ENCODE results near the gene PUM1.

PUM1 gene

DNA sequence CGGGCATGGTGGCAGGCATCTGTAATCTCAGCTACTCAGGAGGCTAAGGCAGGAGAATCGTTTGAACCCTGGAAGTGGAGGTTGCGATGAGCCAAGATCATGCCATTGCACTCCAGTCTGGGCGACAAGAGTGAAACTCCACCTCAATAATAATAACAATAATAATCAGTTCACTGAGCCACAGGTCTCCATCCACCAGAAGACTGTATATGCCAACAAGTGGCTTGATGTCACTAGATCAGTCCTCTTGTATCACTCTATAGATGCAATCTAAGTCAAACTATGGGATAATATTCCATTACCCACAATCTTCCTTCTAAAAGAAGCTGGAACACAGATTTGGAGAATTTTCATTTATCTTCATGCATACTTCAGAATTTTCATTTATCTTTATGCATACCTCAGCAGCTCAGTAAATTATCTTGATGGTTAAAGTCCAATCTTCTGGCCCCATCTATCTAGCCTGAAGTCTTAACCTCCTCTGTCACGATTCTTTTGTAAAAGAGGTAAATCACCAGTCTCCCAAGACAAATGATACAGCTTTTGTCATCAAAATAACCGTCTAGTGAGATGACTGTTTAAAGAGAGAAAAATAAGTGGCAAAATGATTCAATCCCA is 61.8 kb downstream of the PUM1 start:
- Histone ChIP-seq H3K27ac (replicated peaks; ENCODE audit: low read length) (no peak overlapping the region), H3K9me3 (replicated peaks in 1 of 2; ENCODE audit: control insufficient read depth in 2 of 2, insufficient read depth in 1 of 2, low read depth in 1 of 2, low read length in 2 of 2) (no peaks in the 10 kb centered on the region), H3K36me3 (replicated peaks in 1 of 2; ENCODE audit: control insufficient read depth in 2 of 2, insufficient read depth in 2 of 2, low read length in 2 of 2) (peaks cover 17 to 94% of the 10 kb centered on the region in 2 donors), H3K14ac (ENCODE audit: low read length) (no peak overlapping the region), H3K79me1 (ENCODE audit: low read depth, low read length) (peaks cover 3% of the 10 kb centered on the region), H2AK5ac (ENCODE audit: low read depth, low read length) (no peak overlapping the region), H3K4me2 (ENCODE audit: insufficient read depth, low read length, poor library complexity, severe bottlenecking) (no peak overlapping the region), H2BK15ac (ENCODE audit: low read length) (no peak overlapping the region), H3K4ac (ENCODE audit: low read length) (no peak overlapping the region), H4K8ac (ENCODE audit: low read depth, low read length) (no peak overlapping the region), H3K27me3 (ENCODE audit: control insufficient read depth in 3 of 3, insufficient read depth in 3 of 3, low read depth in 1 of 3, low read length in 3 of 3) (no peaks in the 10 kb centered on the region), H3K18ac (ENCODE audit: low read length) (no peak overlapping the region), H2BK120ac (ENCODE audit: low read depth, low read length) (no peak overlapping the region), H3K9ac (ENCODE audit: low read depth, low read length, poor library complexity) (no peak overlapping the region), H4K91ac (ENCODE audit: low read depth, low read length, poor library complexity) (no peak overlapping the region), H3K23ac (ENCODE audit: low read depth, low read length, poor library complexity) (no peak overlapping the region), H2AFZ (ENCODE audit: low read length) (no peak overlapping the region), H3K4me1 (ENCODE audit: control insufficient read depth in 2 of 2, insufficient read depth in 1 of 2, low read depth in 1 of 2, low read length in 2 of 2) (no peaks in the 10 kb centered on the region), H2BK5ac (ENCODE audit: low read length) (no peak overlapping the region), H2BK12ac (ENCODE audit: low read length) (no peak overlapping the region), H3K4me3 (ENCODE audit: low read length in 2 of 2) (no peak overlapping the region)
- DNase-seq (ENCODE audit: low spot score): no peak
- WGBS, 2 donors (ENCODE audit: extremely low coverage in 2 of 2, insufficient read length in 2 of 2, insufficient replicate concordance in 1 of 2): no CpG with 5 or more reads among the region's 6 CpGs

DNA sequence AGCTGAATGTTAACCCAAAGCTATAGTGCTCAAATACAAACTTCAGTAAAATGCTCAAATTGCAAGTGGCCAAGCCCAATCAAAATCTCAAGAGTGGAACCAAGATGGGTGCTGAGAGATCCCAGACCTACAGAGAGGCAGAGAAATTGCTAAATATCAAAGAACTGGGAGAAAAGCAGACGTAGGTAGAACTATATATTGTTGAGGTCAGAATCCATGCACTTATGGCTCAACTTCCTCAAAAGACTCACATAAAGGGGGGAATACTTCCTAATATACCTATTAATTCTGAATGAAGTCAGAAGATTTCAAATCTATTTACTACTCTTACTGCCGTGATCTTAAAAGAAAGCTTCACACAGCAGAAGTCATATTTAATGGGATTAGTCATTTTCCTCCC is 65.2 kb downstream of the PUM1 start:
- no peak overlapping the region for H4K8ac ChIP-seq (ENCODE audit: low read depth, low read length)
- H3K4ac ChIP-seq (ENCODE audit: low read length): no peak overlapping the region
- no peak overlapping the region for H2BK12ac ChIP-seq (ENCODE audit: low read length)
- WGBS, 2 donors (ENCODE audit: extremely low coverage in 2 of 2, insufficient read length in 2 of 2, insufficient replicate concordance in 1 of 2): no CpG with 5 or more reads among the region's 2 CpGs
- DNase-seq (ENCODE audit: low spot score): no peak
- no peak overlapping the region for H3K18ac ChIP-seq (ENCODE audit: low read length)
- H2AFZ ChIP-seq (ENCODE audit: low read length): no peak overlapping the region
- no peaks in the 10 kb centered on the region for H3K27me3 ChIP-seq (ENCODE audit: control insufficient read depth in 3 of 3, insufficient read depth in 3 of 3, low read depth in 1 of 3, low read length in 3 of 3)
- H3K4me3 ChIP-seq (ENCODE audit: low read length in 2 of 2): no peak overlapping the region
- no peak overlapping the region for H2BK5ac ChIP-seq (ENCODE audit: low read length)
- H3K4me1 ChIP-seq (ENCODE audit: control insufficient read depth in 2 of 2, insufficient read depth in 1 of 2, low read depth in 1 of 2, low read length in 2 of 2): no peaks in the 10 kb centered on the region
- H3K4me2 ChIP-seq (ENCODE audit: insufficient read depth, low read length, poor library complexity, severe bottlenecking): no peak overlapping the region
- no peak overlapping the region for H2AK5ac ChIP-seq (ENCODE audit: low read depth, low read length)
- H3K79me1 ChIP-seq (ENCODE audit: low read depth, low read length): peaks cover 1% of the 10 kb centered on the region
- H3K9ac ChIP-seq (ENCODE audit: low read depth, low read length, poor library complexity): no peak overlapping the region
- H3K23ac ChIP-seq (ENCODE audit: low read depth, low read length, poor library complexity): no peak overlapping the region
- H3K14ac ChIP-seq (ENCODE audit: low read length): no peak overlapping the region
- H4K91ac ChIP-seq (ENCODE audit: low read depth, low read length, poor library complexity): no peak overlapping the region
- H3K36me3 ChIP-seq (replicated peaks in 1 of 2; ENCODE audit: control insufficient read depth in 2 of 2, insufficient read depth in 2 of 2, low read length in 2 of 2): peaks cover 23 to 95% of the 10 kb centered on the region in 2 donors
- H2BK15ac ChIP-seq (ENCODE audit: low read length): no peak overlapping the region
- no peak overlapping the region for H3K27ac ChIP-seq (replicated peaks; ENCODE audit: low read length)
- H2BK120ac ChIP-seq (ENCODE audit: low read depth, low read length): no peak overlapping the region
- no peaks in the 10 kb centered on the region for H3K9me3 ChIP-seq (replicated peaks in 1 of 2; ENCODE audit: control insufficient read depth in 2 of 2, insufficient read depth in 1 of 2, low read depth in 1 of 2, low read length in 2 of 2)

DNA sequence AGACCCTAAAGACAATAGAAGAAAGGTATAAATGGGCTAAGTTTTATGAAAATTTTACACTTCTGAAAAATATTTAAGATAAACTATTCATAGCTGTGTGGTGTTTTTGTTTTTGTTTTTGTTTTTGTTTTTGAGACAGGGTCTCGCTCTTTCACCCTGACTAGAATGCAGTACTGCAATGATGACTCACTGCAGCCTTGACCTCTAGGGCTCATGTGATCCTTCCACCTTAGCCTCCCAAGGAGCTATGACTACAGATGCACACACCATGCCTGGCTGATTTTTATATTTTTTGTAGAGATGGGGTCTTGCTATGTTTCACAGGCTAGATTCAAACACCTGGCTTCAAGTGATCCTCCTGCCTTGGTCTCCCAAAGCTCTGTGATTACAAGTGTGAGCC is 66.6 kb downstream of the PUM1 start:
- Histone ChIP-seq H3K4me2 (ENCODE audit: insufficient read depth, low read length, poor library complexity, severe bottlenecking) (no peak overlapping the region), H3K4me1 (ENCODE audit: control insufficient read depth in 2 of 2, insufficient read depth in 1 of 2, low read depth in 1 of 2, low read length in 2 of 2) (no peaks in the 10 kb centered on the region), H3K27ac (replicated peaks; ENCODE audit: low read length) (no peak overlapping the region), H3K4ac (ENCODE audit: low read length) (no peak overlapping the region), H2BK5ac (ENCODE audit: low read length) (no peak overlapping the region), H3K27me3 (ENCODE audit: control insufficient read depth in 3 of 3, insufficient read depth in 3 of 3, low read depth in 1 of 3, low read length in 3 of 3) (no peaks in the 10 kb centered on the region), H2BK15ac (ENCODE audit: low read length) (no peak overlapping the region), H3K9me3 (replicated peaks in 1 of 2; ENCODE audit: control insufficient read depth in 2 of 2, insufficient read depth in 1 of 2, low read depth in 1 of 2, low read length in 2 of 2) (no peaks in the 10 kb centered on the region), H3K18ac (ENCODE audit: low read length) (no peak overlapping the region), H3K36me3 (replicated peaks in 1 of 2; ENCODE audit: control insufficient read depth in 2 of 2, insufficient read depth in 2 of 2, low read length in 2 of 2) (peaks cover 20 to 95% of the 10 kb centered on the region in 2 donors), H2AFZ (ENCODE audit: low read length) (no peak overlapping the region), H4K8ac (ENCODE audit: low read depth, low read length) (no peak overlapping the region), H3K14ac (ENCODE audit: low read length) (no peak overlapping the region), H4K91ac (ENCODE audit: low read depth, low read length, poor library complexity) (no peak overlapping the region), H3K9ac (ENCODE audit: low read depth, low read length, poor library complexity) (no peak overlapping the region), H3K4me3 (ENCODE audit: low read length in 2 of 2) (no peak overlapping the region), H3K23ac (ENCODE audit: low read depth, low read length, poor library complexity) (no peak overlapping the region), H3K79me1 (ENCODE audit: low read depth, low read length) (peaks cover 1% of the 10 kb centered on the region), H2BK12ac (ENCODE audit: low read length) (no peak overlapping the region), H2BK120ac (ENCODE audit: low read depth, low read length) (no peak overlapping the region), H2AK5ac (ENCODE audit: low read depth, low read length) (no peak overlapping the region)
- no CpG with 5 or more reads among the region's 1 CpG for WGBS, 2 donors (ENCODE audit: extremely low coverage in 2 of 2, insufficient read length in 2 of 2, insufficient replicate concordance in 1 of 2)
- no peak for DNase-seq (ENCODE audit: low spot score)

DNA sequence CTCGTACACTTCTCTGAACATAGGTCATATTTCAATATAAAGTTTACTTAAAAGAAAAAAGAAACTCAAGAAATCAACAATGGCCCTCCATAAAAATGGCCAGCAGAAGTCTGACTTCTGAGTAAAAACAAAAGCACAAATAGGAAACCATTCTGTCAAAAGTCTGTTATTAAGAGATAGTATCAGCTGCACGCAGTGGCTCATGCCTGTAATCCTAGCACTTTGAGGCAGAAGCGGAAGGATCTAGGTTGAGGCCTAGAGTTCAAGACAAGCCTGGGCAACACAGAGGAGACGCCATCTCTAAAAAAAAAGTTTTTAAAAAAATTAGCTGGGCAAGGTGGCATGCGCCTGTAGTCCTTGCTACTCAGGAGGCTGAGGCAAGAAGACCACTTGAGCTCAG is 67.3 kb downstream of the PUM1 start:
- no peaks in the 10 kb centered on the region for H3K27me3 ChIP-seq (ENCODE audit: control insufficient read depth in 3 of 3, insufficient read depth in 3 of 3, low read depth in 1 of 3, low read length in 3 of 3)
- no CpG with 5 or more reads among the region's 5 CpGs for WGBS, 2 donors (ENCODE audit: extremely low coverage in 2 of 2, insufficient read length in 2 of 2, insufficient replicate concordance in 1 of 2)
- no peak overlapping the region for H3K23ac ChIP-seq (ENCODE audit: low read depth, low read length, poor library complexity)
- H2BK120ac ChIP-seq (ENCODE audit: low read depth, low read length): no peak overlapping the region
- peaks cover 1% of the 10 kb centered on the region for H3K79me1 ChIP-seq (ENCODE audit: low read depth, low read length)
- H4K8ac ChIP-seq (ENCODE audit: low read depth, low read length): no peak overlapping the region
- H3K4me2 ChIP-seq (ENCODE audit: insufficient read depth, low read length, poor library complexity, severe bottlenecking): no peak overlapping the region
- H3K4ac ChIP-seq (ENCODE audit: low read length): no peak overlapping the region
- H3K4me1 ChIP-seq (ENCODE audit: control insufficient read depth in 2 of 2, insufficient read depth in 1 of 2, low read depth in 1 of 2, low read length in 2 of 2): no peaks in the 10 kb centered on the region
- H3K36me3 ChIP-seq (replicated peaks in 1 of 2; ENCODE audit: control insufficient read depth in 2 of 2, insufficient read depth in 2 of 2, low read length in 2 of 2): peaks cover 20 to 95% of the 10 kb centered on the region in 2 donors
- H2AK5ac ChIP-seq (ENCODE audit: low read depth, low read length): no peak overlapping the region
- no peak overlapping the region for H3K4me3 ChIP-seq (ENCODE audit: low read length in 2 of 2)
- DNase-seq (ENCODE audit: low spot score): no peak
- no peak overlapping the region for H2BK5ac ChIP-seq (ENCODE audit: low read length)
- H3K14ac ChIP-seq (ENCODE audit: low read length): no peak overlapping the region
- H2BK15ac ChIP-seq (ENCODE audit: low read length): no peak overlapping the region
- no peak overlapping the region for H3K9ac ChIP-seq (ENCODE audit: low read depth, low read length, poor library complexity)
- no peak overlapping the region for H4K91ac ChIP-seq (ENCODE audit: low read depth, low read length, poor library complexity)
- H2BK12ac ChIP-seq (ENCODE audit: low read length): no peak overlapping the region
- H3K27ac ChIP-seq (replicated peaks; ENCODE audit: low read length): no peak overlapping the region
- no peaks in the 10 kb centered on the region for H3K9me3 ChIP-seq (replicated peaks in 1 of 2; ENCODE audit: control insufficient read depth in 2 of 2, insufficient read depth in 1 of 2, low read depth in 1 of 2, low read length in 2 of 2)
- H2AFZ ChIP-seq (ENCODE audit: low read length): no peak overlapping the region
- H3K18ac ChIP-seq (ENCODE audit: low read length): no peak overlapping the region
